GM19438 (cell line): ENCODE data around the gene MBTD1.

Source experiments
- ATAC-seq: cut with Tn5 transposase; IDR thresholded peaks from one replicate; pipeline ENCODE4 v1.9.1; 2021; ENCODE audit warnings: low read depth; ENCODE audit not compliant: unreplicated experiment

The MBTD1 gene

DNA sequence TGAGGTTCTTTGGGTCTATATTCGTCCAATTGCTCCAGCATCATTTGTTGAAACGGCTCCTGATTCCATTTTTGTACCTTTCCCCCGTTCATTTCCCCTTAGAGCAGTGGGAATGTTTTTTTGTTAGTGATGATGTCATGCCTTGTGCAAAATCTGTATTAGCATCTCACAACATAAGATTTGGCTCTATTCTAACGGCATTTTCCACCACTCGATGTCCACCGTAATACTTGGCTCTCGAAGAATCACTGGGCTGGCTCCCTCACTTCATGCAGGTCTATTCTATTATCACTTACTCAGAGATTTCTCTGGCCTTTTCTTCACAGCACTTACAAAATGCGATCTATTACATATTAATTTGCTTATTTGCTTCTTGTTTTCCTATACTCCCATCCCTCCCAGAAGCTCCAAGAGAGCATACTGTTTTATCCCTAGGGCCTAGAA, 107.1 kb downstream of the MBTD1 start:
- no peak for ATAC-seq

DNA sequence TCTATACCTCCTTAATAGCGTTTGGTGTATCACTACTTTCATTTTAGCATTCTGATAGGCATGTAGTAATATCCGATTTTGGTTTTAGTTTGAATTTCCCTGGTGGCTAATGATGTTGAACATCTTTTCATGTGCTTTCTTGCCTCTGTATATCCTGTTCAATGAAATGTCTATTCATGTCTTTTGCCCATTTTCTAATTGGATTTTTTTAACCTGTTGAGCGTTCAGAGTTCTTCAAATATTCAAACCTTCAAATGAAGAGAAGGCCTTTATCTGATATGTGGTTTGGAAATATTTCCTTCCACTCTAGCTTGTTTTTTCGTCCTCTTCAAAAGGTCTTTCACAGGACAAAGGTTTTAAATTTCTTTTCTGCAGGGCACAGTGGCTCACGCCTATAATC, 108.9 kb downstream of the MBTD1 start:
- no peak for ATAC-seq

DNA sequence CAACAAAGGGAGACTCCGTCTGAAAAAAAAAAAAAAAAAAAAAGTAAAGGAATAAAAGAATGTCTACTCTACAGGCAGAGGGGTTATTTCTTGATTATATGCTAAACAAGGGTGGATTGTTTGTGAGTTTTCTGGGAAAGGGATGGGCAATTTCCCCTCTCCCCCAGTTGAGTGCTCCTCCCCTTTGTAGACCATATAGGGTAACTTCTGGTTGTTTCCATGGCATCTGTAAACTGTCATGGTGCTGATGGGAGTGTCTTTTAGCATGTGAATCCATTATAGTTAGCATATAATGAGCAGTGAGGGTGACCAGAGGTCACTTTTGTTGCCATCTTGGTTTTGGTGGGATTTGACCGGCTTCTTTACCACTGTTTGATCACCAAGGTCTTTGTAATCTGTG, 110.7 kb downstream of the MBTD1 start:
- ATAC-seq = no peak

DNA sequence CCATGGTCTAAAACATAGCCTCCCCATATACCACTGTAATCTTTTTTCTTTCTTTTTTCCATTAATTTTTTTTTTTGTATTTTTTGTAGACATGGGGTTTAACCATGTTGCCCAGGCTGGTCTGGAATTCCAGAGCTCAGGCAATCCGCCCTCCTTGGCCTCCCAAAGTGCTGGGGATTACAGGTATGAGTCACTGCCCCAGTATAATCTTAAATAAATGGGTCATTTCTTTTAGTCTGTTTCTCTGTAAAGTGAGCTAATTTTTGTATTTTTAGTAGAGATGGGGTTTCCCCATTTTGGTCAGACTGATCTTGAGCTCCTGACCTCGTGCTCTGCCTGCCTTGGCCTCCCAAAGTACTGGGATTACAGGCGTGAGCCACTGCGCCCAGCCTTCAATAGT, 112.2 kb downstream of the MBTD1 start:
- ATAC-seq = no peak

DNA sequence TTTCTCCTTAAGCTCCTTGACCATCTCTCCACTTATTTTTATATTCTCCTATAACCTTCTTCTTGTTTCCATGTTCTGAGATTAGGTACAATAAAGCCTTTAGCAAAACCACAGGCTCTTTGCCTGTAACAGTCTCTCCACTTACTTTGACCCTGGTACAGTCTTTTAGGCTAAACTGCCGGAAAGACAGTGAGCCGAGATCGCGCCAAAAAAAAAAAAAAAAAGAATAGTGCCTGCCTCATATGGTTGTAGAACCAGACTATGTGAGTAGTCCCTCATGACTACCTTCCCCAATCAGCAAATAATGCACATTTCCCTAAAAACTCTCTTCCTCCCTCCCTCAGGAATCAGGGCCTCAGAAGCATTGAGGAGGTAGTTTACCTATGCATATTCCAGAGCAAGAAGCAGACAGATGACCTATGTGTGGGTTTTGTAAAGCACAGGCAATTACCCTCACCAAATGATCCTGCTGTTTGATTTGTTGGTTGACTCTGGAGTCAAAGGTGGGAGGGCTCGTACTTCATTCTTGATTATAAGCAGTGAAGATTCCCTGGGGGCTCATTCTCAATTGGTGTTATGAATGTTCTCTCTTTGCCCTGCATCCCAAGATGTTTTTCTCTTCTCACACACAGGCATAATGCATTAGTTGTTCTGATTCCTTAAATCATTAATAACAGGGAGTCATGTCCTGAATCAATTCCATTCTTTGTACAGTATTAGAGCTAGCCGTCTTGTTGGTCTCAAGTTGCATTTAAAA, 115.4 kb downstream of the MBTD1 start:
- ATAC-seq = no peak

DNA sequence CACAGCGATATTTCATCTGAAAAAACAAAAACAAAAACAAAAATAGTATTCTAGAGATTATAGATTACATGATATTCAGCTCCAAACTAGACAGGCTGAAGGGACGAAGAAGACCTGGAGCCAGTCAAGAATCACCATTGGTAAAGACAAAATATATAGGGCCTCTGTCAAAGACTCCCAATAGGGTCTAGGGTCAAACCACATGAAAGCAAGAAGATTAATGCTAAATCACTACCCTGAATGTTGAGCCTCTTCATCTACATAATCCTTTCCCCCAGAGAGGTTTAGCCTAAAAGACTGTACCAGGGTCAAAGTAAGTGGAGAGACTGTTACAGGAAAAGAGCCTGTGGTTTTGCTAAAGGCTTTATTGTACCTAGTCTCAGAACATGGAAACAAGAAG, 117.3 kb downstream of the MBTD1 start:
- ATAC-seq = no peak

DNA sequence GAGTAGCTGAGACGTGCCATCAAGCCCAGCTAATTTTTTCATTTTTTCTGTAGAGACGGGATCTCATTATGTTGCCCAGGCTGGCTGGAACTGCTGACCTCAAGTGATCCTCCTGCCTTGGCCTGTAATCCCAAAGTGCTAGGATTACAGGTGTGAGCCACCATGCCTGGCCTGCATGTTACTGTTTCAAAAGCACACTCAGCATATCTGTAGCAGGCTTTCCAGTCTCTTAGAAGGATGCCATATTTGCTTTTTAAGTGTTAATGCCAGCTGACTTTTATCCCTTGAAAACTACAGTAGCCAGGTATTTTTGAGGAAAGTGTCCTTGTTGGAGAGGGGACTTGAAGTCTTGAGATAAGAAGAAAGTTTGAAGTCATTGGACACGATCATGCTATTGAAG, 123.9 kb downstream of the MBTD1 start:
- no peak for ATAC-seq

DNA sequence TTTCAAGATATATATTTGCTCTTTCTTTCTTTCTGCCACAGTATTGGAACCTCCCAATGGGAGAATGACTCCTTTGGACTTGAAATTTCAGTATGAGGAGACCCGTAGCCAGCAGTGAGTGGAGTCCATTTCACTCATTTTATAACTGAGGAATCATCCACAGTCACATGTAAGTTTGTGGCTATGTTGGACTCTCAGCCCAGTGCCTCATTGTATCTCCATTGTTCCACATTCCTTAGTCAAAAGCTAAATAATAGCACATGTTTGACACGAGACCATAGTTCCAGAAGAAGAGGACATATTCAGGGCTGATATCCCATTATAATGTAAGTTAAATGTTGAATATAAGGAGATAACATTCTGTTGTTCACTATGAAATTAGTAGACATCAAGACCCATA, 126.5 kb downstream of the MBTD1 start:
- no peak for ATAC-seq

DNA sequence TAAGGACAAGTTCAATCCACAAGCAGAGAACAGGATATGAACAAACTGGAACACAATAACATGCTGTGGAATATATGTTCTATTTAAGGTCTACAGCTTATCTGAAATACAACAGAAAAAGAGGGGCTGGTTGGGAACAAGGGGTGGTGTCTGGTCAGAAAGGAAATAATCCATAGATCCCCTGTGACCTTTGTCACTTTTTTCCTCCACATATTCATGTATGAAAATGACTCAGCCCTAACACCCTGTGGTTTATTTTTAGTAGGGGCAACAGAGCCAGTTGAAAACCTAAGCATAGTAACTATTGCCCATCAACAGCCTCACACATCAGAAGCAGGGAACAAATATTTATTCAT, 126.9 kb downstream of the MBTD1 start:
- ATAC-seq = no peak

DNA sequence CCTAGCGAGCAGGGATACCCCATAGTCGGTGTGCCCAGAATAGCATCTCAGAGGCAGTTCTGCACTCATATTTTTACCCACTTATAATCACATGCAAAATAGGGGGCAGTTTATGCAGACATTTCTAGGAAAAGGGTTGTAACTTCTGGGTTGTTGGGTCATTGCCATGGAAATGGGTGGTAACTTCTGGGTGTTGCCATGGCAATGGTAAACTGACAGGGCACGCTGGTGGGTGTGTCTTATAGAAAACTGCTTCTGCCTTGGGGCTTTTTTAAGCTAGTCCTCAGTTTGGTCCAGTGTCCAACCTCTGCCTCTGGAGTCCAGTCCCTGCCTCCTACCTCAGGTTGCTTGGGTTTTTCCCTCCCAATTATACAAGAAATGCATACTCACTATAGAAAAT, 131.8 kb downstream of the MBTD1 start:
- ATAC-seq = no peak
